AG09309 (cell line): ENCODE data around the gene GREB1L.

Experiments used
- DNase-seq: peaks from one replicate; pipeline ENCODE4 v3.0.0-alpha.2; 2010; ENCODE audit warnings: low read depth
- H3K4me3 ChIP-seq: 2 replicates; pipeline ENCODE4 v1.5.1; 2011; ENCODE audit warnings: mild to moderate bottlenecking, low read depth, low read length, moderate library complexity; ENCODE audit not compliant: control insufficient read depth
- TF ChIP-seq, protein P1 (sequence below): IDR thresholded peaks from 2 replicates; pipeline ENCODE4 v1.5.1; 2011; ENCODE audit warnings: mild to moderate bottlenecking, low read depth, low read length, inconsistent platforms; ENCODE audit not compliant: insufficient read depth, control insufficient read depth; ENCODE audit errors: missing control alignments

The GREB1L gene

GRCh38 chr18:21474621-21475020, 232.6 kb downstream of the GREB1L start:
- H3K4me3 ChIP-seq = no peak overlapping the region
- no peak for DNase-seq
- TF ChIP-seq, protein P1, sequence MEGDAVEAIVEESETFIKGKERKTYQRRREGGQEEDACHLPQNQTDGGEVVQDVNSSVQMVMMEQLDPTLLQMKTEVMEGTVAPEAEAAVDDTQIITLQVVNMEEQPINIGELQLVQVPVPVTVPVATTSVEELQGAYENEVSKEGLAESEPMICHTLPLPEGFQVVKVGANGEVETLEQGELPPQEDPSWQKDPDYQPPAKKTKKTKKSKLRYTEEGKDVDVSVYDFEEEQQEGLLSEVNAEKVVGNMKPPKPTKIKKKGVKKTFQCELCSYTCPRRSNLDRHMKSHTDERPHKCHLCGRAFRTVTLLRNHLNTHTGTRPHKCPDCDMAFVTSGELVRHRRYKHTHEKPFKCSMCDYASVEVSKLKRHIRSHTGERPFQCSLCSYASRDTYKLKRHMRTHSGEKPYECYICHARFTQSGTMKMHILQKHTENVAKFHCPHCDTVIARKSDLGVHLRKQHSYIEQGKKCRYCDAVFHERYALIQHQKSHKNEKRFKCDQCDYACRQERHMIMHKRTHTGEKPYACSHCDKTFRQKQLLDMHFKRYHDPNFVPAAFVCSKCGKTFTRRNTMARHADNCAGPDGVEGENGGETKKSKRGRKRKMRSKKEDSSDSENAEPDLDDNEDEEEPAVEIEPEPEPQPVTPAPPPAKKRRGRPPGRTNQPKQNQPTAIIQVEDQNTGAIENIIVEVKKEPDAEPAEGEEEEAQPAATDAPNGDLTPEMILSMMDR = no peak

- TF ChIP-seq, protein P1 = no peak
- H3K4me3 ChIP-seq = no peak overlapping the region
- no peak for DNase-seq
These were observed 237.7 kb downstream of the GREB1L start for GRCh38 chr18:21479721-21480120.

GRCh38 chr18:21481739-21482138, 239.7 kb downstream of the GREB1L start:
- DNase-seq = no peak
- TF ChIP-seq, protein P1 = no peak
- H3K4me3 ChIP-seq = no peak overlapping the region

- no peak for DNase-seq
- no peak overlapping the region for H3K4me3 ChIP-seq
- TF ChIP-seq, protein P1 = no peak
These were observed 241.0 kb downstream of the GREB1L start for GRCh38 chr18:21483051-21483450.

DNA sequence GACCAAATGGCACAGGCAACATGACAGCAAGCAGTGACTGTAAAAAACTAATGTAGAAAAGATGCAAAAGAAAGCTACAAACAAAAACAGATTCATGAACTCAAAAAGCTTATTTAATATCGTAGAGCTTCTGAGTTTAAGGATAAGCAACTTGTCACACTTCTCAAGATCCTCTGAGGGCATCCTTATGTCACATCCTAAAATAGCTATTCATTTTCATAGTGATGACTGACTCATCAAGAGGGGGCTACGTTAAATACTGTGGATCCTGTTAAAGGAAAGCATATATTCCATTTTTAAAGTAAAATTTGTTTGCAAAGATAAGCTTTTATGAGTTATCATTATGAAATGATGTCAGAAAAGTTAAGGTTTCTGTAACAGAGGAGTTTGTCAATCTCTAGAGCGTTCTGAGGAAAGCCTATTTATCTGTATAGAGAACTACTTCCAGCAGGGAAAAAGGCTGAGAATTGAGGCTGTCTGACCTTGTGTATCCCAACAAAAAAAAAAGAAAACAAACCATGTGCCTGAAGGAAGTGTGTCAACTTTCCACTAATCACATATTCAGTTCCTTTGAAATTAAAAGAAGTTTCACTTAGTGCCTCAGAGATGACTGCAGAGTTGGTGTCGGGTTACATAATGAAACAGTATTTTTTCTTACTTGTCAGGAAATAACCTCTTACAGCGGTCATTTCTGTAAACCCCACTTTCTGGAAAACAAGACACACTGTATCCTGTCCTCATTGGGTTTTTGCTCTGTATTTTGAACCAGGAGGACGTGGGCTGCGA, 243.0 kb downstream of the GREB1L start:
- DNase-seq = no peak
- H3K4me3 ChIP-seq = no peak overlapping the region
- TF ChIP-seq, protein P1 = no peak

GRCh38 chr18:21486905-21487437, 244.9 kb downstream of the GREB1L start:
- no peak for DNase-seq
- TF ChIP-seq, protein P1 = no peak
- no peak overlapping the region for H3K4me3 ChIP-seq
